HFFc6 (cell line): Measurements from ENCODE around the gene TRIP10. TPM values are rescaled to one million over a fixed set of nuclear protein-coding genes. Genes with fewer than 3 reads are reported as not detected.

ENCODE experiments used
- DNase-seq: peaks from one replicate; pipeline ENCODE4 v3.0.0-alpha.2; 2018
- H3K27ac Mint-ChIP-seq: 2 replicates; pipeline ENCODE4 v1.8.0; 2020; ENCODE audit warnings: mild to moderate bottlenecking, mixed read lengths
- H3K27me3 Mint-ChIP-seq: 2 replicates; pipeline ENCODE4 v1.8.0; 2021; ENCODE audit warnings: mild to moderate bottlenecking, moderate library complexity, mixed read lengths; ENCODE audit not compliant: insufficient read depth
- H3K36me3 Mint-ChIP-seq: 2 replicates; pipeline ENCODE4 v1.8.0; 2021; ENCODE audit warnings: low read depth, mixed read lengths
- H3K4me1 Mint-ChIP-seq: 2 replicates; pipeline ENCODE4 v1.8.0; 2020; ENCODE audit warnings: low read depth, mixed read lengths
- H3K4me3 Mint-ChIP-seq: 2 replicates; pipeline ENCODE4 v1.8.0; 2020; ENCODE audit warnings: mild to moderate bottlenecking, moderate library complexity, mixed read lengths
- H3K9me3 Mint-ChIP-seq: 2 replicates; pipeline ENCODE4 v1.8.0; 2020; ENCODE audit warnings: mild to moderate bottlenecking, mixed read lengths
- total RNA-seq, 6 experiments: library from RNA; stranded (reverse); fragmentation: NEBNext Ultra II Directional; extraction: Animal tissue kit (Norgen Biotek cat#: 25700); gene quantifications; 2 replicates in 1 of 6; 3 replicates in 5 of 6; pipeline ENCODE4 v1.2.3, GENCODE V29; 2021
- TF ChIP-seq, protein P1 (sequence below): fragments of 200-600 bp; sonication (generic); IDR thresholded peaks from 2 replicates; pipeline ENCODE4 v1.5.0; 2021; ENCODE audit warnings: antibody characterized with exemption, mild to moderate bottlenecking

TRIP10 gene
- total RNA-seq, 6 experiments from 2014 or later, result 46.1 to 53.3 (median 48.8) TPM

DNA sequence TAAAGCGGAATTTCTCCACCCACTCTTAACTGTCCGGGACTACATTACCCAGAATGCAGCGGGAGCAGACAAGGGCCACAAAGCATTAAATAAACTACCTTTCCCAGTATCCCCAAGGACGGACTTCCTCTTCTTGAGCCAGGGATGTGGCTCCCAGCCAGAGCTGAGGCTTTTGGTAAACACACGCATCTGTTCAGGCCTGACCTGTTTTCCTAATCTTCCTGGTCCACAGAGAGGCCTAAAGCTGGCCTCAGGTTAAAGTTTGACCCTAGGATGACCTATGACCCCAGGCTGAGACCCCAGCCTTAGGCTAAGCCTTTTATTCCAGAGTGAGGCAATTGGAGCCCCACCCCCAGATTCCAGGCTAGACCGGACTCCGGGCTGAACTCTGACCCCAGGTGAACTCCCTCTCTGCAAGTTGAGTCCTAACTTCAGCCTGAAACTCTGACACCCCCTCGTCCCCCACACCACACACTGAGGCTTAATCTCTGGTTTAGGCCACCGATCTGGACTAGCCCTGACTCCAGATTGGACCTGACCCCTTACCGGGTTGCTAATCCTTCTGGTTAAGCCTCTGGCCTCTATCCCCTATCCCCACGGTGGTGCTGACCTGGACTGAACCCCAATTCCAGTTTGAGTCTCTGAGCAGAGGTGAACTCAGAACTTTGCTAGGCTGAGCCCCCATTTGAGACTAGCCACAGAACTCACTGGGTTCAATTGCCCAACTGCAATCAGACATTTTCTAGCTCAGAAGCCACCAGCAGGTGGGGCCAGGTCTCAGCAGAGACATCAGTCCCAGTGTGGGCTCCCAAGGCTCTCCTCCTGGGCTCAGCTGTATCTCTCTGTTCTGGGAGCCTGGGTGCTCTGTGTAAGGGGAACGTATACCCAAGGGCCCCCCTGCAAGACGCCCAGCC, 1.4 kb upstream of the TRIP10 start:
- Mint-ChIP-seq H3K27me3 (no peaks in the 10 kb centered on the region; the same call in 1 of the 2 replicates), H3K36me3 (peaks cover 5% of the 10 kb centered on the region; the same call in 1 of the 2 replicates), H3K4me3 (peak overlapping the region; percentile 99), H3K4me1 (peaks cover 47% of the 10 kb centered on the region), H3K9me3 (no peaks in the 10 kb centered on the region), H3K27ac (peak overlapping the region; percentile 85)
- peak; percentile 85 for DNase-seq
- TF ChIP-seq, protein P1, sequence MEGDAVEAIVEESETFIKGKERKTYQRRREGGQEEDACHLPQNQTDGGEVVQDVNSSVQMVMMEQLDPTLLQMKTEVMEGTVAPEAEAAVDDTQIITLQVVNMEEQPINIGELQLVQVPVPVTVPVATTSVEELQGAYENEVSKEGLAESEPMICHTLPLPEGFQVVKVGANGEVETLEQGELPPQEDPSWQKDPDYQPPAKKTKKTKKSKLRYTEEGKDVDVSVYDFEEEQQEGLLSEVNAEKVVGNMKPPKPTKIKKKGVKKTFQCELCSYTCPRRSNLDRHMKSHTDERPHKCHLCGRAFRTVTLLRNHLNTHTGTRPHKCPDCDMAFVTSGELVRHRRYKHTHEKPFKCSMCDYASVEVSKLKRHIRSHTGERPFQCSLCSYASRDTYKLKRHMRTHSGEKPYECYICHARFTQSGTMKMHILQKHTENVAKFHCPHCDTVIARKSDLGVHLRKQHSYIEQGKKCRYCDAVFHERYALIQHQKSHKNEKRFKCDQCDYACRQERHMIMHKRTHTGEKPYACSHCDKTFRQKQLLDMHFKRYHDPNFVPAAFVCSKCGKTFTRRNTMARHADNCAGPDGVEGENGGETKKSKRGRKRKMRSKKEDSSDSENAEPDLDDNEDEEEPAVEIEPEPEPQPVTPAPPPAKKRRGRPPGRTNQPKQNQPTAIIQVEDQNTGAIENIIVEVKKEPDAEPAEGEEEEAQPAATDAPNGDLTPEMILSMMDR, result peak; percentile 83

DNA sequence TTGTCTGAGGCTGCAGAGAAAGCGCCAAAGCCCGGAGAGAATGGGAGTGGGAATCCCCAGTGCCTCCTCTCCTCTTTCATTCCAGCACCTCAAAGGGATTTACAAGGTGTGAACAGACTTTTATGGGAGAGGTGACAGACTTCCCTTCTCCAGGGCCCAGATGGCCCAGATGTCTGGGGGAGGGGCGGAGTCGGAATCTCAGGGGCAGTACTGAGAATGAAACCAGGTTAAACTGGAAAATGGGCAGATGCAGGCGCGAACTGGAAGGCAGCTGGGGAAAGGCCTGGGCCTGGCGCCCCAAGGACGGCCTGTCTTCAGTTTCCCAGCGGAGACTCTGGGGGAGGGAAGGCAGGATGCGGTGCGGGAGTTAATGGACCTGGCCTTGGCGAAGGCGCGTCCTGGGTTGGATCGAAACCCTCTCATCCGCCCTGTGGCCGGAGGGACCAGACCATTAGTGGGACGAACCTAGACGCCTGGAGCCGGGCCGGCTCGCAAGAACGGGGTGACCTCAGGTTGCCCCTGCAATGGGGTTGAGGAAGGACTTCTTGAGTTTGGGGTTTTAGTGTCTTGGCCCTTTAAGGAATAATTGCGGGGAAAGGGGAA, 592 bp upstream of the TRIP10 start:
- peaks cover 55% of the 10 kb centered on the region for H3K4me1 Mint-ChIP-seq
- TF ChIP-seq, protein P1, result peak; percentile 54
- H3K27me3 Mint-ChIP-seq, result no peaks in the 10 kb centered on the region; the same call in 1 of the 2 replicates
- H3K27ac Mint-ChIP-seq, result peak overlapping the region; percentile 85
- no peak for DNase-seq
- H3K4me3 Mint-ChIP-seq, result peak overlapping the region; percentile 99
- H3K36me3 Mint-ChIP-seq, result peaks cover 11% of the 10 kb centered on the region
- no peaks in the 10 kb centered on the region for H3K9me3 Mint-ChIP-seq

DNA sequence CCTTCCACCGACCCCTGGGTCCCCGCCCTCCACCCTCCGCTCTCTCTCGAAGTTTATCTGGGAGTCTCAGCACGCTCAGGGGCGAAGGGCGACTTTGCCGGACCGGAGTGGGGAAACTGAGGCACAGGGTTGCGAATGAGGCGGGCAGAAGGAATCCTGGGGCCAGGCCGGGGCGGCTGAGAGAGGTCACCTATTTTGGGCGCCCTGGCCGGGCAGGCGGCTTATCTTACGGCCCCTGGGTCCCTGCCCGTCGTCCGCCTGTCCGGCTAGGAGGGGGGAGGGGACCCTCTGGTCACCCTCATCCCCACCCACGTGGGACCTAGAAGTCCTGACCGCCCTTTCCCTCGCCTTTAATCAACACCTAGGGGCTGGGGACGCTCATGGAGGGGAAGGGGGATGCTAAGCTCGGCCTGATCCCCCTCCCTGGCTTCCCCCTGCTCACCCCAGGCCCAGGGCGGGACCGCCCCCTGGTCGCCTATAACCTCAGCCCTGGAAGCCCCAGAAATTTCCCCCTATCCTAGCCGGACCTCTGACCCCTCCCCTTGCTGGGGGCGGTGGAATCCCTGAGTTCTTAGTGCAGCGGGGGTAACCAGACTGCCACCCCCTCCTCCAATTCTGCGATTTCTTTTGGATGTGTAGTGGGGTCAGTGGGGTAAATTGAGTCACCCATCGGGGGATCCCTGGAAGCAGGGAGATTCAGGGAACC, 556 bp downstream of the TRIP10 start:
- Mint-ChIP-seq H3K27ac (peak overlapping the region; percentile 56), H3K9me3 (no peaks in the 10 kb centered on the region), H3K4me3 (peak overlapping the region; percentile 89), H3K4me1 (peaks cover 66% of the 10 kb centered on the region), H3K27me3 (no peaks in the 10 kb centered on the region; the same call in 1 of the 2 replicates), H3K36me3 (peaks cover 16% of the 10 kb centered on the region)
- no peak for DNase-seq
- TF ChIP-seq, protein P1, result no peak

DNA sequence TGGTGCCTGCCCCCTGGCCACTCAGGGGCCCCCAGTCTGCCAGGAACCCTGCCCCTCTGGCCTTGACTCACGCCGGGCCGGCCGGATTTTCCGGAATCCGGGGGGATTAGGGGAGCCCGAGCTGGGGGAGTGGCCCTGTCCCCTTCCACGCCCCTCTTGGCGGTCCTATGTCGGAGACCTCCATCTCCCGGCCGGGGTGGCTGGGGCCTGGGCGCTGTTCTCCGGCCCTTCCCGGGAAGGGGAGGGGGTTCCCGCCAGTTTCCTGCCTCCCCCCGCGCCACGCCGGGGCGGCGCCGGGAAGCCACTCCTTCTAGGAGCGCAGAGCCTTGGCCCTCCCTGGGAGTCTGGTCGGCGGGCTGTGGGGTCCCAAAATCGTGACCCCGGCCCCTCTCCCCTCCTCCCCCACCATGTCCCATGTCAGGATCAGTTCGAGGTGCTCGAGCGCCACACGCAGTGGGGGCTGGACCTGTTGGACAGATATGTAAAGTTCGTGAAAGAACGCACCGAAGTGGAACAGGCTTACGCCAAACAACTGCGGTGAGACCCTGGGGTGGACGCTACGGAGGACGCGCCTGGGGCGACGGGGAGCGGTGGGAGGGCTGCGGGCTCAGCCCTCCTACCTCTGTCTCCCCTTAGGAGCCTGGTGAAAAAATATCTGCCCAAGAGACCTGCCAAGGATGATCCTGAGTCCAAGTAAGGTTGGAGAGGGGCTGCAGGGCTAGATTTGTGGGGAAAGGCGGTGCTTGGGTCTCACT, 1.3 kb downstream of the TRIP10 start:
- DNase-seq, result no peak
- H3K27ac Mint-ChIP-seq, result peak overlapping the region; percentile 74
- TF ChIP-seq, protein P1, result no peak
- peaks cover 23% of the 10 kb centered on the region for H3K36me3 Mint-ChIP-seq
- H3K4me3 Mint-ChIP-seq, result peak overlapping the region; percentile 89
- no peaks in the 10 kb centered on the region for H3K9me3 Mint-ChIP-seq
- peaks cover 2% of the 10 kb centered on the region for H3K27me3 Mint-ChIP-seq
- H3K4me1 Mint-ChIP-seq, result peaks cover 73% of the 10 kb centered on the region

DNA sequence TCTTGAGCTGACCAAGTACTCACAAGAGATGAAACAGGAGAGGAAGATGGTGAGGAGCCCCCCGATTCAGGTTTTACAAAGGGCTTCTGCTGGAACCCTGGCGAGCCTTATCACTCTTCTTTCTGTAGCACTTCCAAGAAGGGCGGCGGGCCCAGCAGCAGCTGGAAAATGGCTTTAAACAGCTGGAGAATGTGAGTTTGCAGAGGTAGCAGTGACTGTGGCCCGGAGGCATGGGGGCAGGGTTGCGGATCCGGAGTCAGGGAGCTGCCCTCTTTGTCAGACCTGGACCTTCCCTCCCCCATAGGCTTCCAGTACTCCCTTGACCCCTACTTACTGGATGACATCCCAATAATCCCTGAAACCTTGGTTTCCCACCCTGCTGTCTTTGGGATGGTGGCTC, 3.6 kb downstream of the TRIP10 start:
- Mint-ChIP-seq H3K4me1 (peaks cover 62% of the 10 kb centered on the region), H3K27ac (peak overlapping the region; percentile 95), H3K9me3 (no peaks in the 10 kb centered on the region), H3K27me3 (peaks cover 2% of the 10 kb centered on the region), H3K36me3 (peaks cover 23% of the 10 kb centered on the region), H3K4me3 (peak overlapping the region; percentile 30)
- DNase-seq, result no peak
- TF ChIP-seq, protein P1, result no peak
